HG03039 (cell line): Measurements from ENCODE around the gene ZNF543.
"Not testable (repeated sequence)": the region's sequence is repeated elsewhere in the genome, so short reads cannot be mapped to it uniquely, and the experiment has no call there.

Experiments
- ATAC-seq: cut with Tn5 transposase; IDR thresholded peaks from one replicate; pipeline ENCODE4 v1.9.1; 2021; ENCODE audit warnings: mild to moderate bottlenecking, moderate library complexity; ENCODE audit not compliant: unreplicated experiment

The ZNF543 gene

GRCh38 chr19:57320180-57321084 lies at the start of gene ZNF543:
TSS of gene ZNF543 (plus strand) at chr19:57320472. CDS start at chr19:57320854, 382 bp downstream.
- peak; percentile 97 for ATAC-seq

- no peak for ATAC-seq
Measured at GRCh38 chr19:57271280-57271679, 49.0 kb upstream of the ZNF543 start.

GRCh38 chr19:57273014-57273413 lies 47.3 kb upstream of the ZNF543 start:
- ATAC-seq = no peak

GRCh38 chr19:57276430-57276829 lies 43.8 kb upstream of the ZNF543 start:
- ATAC-seq = no peak

GRCh38 chr19:57278481-57278880 lies 41.8 kb upstream of the ZNF543 start:
- not testable (repeated sequence) for ATAC-seq

- ATAC-seq = peak; percentile 69
Measured at GRCh38 chr19:57279418-57280164, 40.7 kb upstream of the ZNF543 start.

GRCh38 chr19:57280165-57280961 lies 39.9 kb upstream of the ZNF543 start, which contains the start of gene ZNF460:
TSS of gene ZNF460 (plus strand) at chr19:57280485. CDS start at chr19:57280807, 322 bp downstream.
- ATAC-seq = peak; percentile 64

- ATAC-seq = no peak
Measured at GRCh38 chr19:57280962-57281400, 39.3 kb upstream of the ZNF543 start.

- no peak for ATAC-seq
Measured at GRCh38 chr19:57282011-57282643, 38.1 kb upstream of the ZNF543 start.

GRCh38 chr19:57288373-57288772 lies 31.9 kb upstream of the ZNF543 start:
- ATAC-seq = no peak

- no peak for ATAC-seq
Measured at GRCh38 chr19:57290970-57291369, 29.3 kb upstream of the ZNF543 start.

- no peak for ATAC-seq
Measured at GRCh38 chr19:57292547-57292946, 27.7 kb upstream of the ZNF543 start.

- ATAC-seq = no peak
Measured at GRCh38 chr19:57293719-57294118, 26.6 kb upstream of the ZNF543 start.

GRCh38 chr19:57302020-57302465 lies 18.2 kb upstream of the ZNF543 start:
- ATAC-seq = no peak

GRCh38 chr19:57302727-57303401 lies 17.4 kb upstream of the ZNF543 start:
- ATAC-seq = no peak

GRCh38 chr19:57305056-57305455 lies 15.2 kb upstream of the ZNF543 start:
- ATAC-seq = no peak

GRCh38 chr19:57308514-57308913 lies 11.8 kb upstream of the ZNF543 start:
- ATAC-seq = no peak

GRCh38 chr19:57310792-57311191 lies 9.5 kb upstream of the ZNF543 start:
- no peak for ATAC-seq

- ATAC-seq = no peak
Measured at GRCh38 chr19:57314146-57314545, 6.1 kb upstream of the ZNF543 start.

GRCh38 chr19:57317503-57317902 lies 2.8 kb upstream of the ZNF543 start:
- no peak for ATAC-seq
